ENCODE results near the gene COL6A2.

DNA sequence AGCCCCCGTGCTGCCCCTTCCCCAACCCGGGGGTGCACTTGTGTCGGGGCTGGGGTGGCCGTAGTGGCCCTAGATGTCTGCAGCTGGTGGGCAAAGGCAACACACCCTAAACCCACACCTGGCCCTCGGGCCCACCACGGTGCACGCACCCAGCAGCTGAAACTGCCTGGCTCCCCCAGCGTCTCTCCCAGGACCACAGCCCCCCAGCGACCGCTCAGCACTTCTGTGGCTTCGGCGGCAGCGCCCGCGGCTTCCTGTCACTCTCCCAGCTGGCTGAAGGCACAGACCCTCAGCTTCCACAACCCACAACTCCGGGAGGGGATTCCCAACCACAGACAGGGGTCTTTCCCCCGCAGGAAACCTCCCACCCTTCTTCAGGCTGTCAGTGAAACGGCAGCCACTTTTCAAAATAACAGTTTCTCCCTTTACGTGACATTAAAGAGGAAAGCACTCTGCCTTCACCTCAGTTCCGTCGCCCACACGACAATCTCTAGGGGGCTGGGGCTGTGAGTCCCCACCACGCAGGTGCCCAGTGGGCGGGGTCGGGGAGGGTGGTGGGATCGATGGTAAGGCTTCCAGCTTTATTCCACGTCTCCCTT is 40.7 kb upstream of the COL6A2 start:
- TF ChIP-seq, protein P1, sequence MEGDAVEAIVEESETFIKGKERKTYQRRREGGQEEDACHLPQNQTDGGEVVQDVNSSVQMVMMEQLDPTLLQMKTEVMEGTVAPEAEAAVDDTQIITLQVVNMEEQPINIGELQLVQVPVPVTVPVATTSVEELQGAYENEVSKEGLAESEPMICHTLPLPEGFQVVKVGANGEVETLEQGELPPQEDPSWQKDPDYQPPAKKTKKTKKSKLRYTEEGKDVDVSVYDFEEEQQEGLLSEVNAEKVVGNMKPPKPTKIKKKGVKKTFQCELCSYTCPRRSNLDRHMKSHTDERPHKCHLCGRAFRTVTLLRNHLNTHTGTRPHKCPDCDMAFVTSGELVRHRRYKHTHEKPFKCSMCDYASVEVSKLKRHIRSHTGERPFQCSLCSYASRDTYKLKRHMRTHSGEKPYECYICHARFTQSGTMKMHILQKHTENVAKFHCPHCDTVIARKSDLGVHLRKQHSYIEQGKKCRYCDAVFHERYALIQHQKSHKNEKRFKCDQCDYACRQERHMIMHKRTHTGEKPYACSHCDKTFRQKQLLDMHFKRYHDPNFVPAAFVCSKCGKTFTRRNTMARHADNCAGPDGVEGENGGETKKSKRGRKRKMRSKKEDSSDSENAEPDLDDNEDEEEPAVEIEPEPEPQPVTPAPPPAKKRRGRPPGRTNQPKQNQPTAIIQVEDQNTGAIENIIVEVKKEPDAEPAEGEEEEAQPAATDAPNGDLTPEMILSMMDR (IDR thresholded peaks at IDR 0.05; ENCODE audit: poor library complexity) = no peak
- TF ChIP-seq EZH2 (IDR thresholded peaks at IDR 0.05; ENCODE audit: borderline replicate concordance) = no peak
